Kidney tubule cell (primary cell): ENCODE measurements around the gene NEK7.
A peak's percentile ranks its signal among the peaks of the same experiment; 100 is the strongest.

Experiments used
- DNase-seq: peaks from one replicate; pipeline ENCODE4 v3.0.0-alpha.2; 2018; ENCODE audit warnings: low spot score

Gene NEK7

GRCh38 chr1:198147216-198147615 is 9.6 kb upstream of the NEK7 start:
- DNase-seq, result no peak

- no peak for DNase-seq
Measured at GRCh38 chr1:198150369-198150768, 6.4 kb upstream of the NEK7 start.

- DNase-seq, result peak; percentile 39
Measured at GRCh38 chr1:198151688-198152087, 5.1 kb upstream of the NEK7 start.

GRCh38 chr1:198153103-198153502 is 3.7 kb upstream of the NEK7 start:
- peak; percentile 47 for DNase-seq

GRCh38 chr1:198153804-198154203 is 3.0 kb upstream of the NEK7 start:
- no peak for DNase-seq

GRCh38 chr1:198155253-198155652 is 1.5 kb upstream of the NEK7 start:
- no peak for DNase-seq

GRCh38 chr1:198156111-198156744 is 570 bp upstream of the NEK7 start:
- peak; percentile 85 for DNase-seq

GRCh38 chr1:198157241-198157846 is 546 bp downstream of the NEK7 start:
- DNase-seq, result peak; percentile 93

GRCh38 chr1:198157847-198158725 is 1.3 kb downstream of the NEK7 start:
- peak; percentile 35 for DNase-seq

- peak; percentile 92 for DNase-seq
Measured at GRCh38 chr1:198158735-198159589, 2.2 kb downstream of the NEK7 start.

GRCh38 chr1:198160222-198160621 is 3.4 kb downstream of the NEK7 start:
- DNase-seq, result no peak

GRCh38 chr1:198160946-198161614 is 4.3 kb downstream of the NEK7 start:
- no peak for DNase-seq

- peak; percentile 6 for DNase-seq
Measured at GRCh38 chr1:198161718-198162090, 4.9 kb downstream of the NEK7 start.

GRCh38 chr1:198162091-198162767 is 5.4 kb downstream of the NEK7 start:
- no peak for DNase-seq

GRCh38 chr1:198165927-198166647 is 9.3 kb downstream of the NEK7 start:
- peak; percentile 50 for DNase-seq

GRCh38 chr1:198166900-198167299 is 10.1 kb downstream of the NEK7 start:
- no peak for DNase-seq

GRCh38 chr1:198167436-198167934 is 10.7 kb downstream of the NEK7 start:
- DNase-seq, result peak; percentile 66

GRCh38 chr1:198168227-198168626 is 11.4 kb downstream of the NEK7 start:
- peak; percentile 40 for DNase-seq

- DNase-seq, result no peak
Measured at GRCh38 chr1:198169672-198170071, 12.9 kb downstream of the NEK7 start.
